Natural killer cell treated with Interleukin-12 subunit alpha and Interleukin-12 subunit beta and Interleukin-15 and Interleukin-18, amount 100 ng/mL, for 72 hours (primary cell): ENCODE measurements around the gene ACAP1. TPM values are rescaled to one million over a fixed set of nuclear protein-coding genes. Genes with fewer than 3 reads are reported as not detected.
A peak's percentile ranks its signal among the peaks of the same experiment; 100 is the strongest.

Experiments used
- ATAC-seq, 2 donors: fragments of 150-1000 bp; cut with Tn5 transposase in 1 of 2; sonication (Bioruptor Pico), chemical (Tn5 transposase) in 1 of 2; 2 replicates each; pipeline ENCODE4 v1.10.0; 2021
- DNase-seq: peaks from one replicate; pipeline ENCODE4 v3.0.0; 2022; ENCODE audit warnings: low spot score
- H3K27ac Mint-ChIP-seq, 2 donors: 1 replicate in 1 of 2; 2 replicates in 1 of 2; pipeline ENCODE4 v1.8.0; 2022; ENCODE audit warnings: mixed read lengths in 2 of 2, mild to moderate bottlenecking in 1 of 2, moderate library complexity in 1 of 2
- H3K27me3 Mint-ChIP-seq, 2 donors: 1 replicate in 1 of 2; 2 replicates in 1 of 2; pipeline ENCODE4 v1.8.0; 2022; ENCODE audit warnings: mixed read lengths in 2 of 2
- H3K36me3 Mint-ChIP-seq: one replicate; pipeline ENCODE4 v1.8.0; 2022; ENCODE audit warnings: mixed read lengths
- H3K4me1 Mint-ChIP-seq, 2 donors: 1 replicate in 1 of 2; 2 replicates in 1 of 2; pipeline ENCODE4 v1.8.0; 2022; ENCODE audit warnings: low read depth in 2 of 2, mixed read lengths in 2 of 2, mild to moderate bottlenecking in 1 of 2
- H3K4me3 Mint-ChIP-seq: one replicate; pipeline ENCODE4 v1.8.0; 2022; ENCODE audit warnings: mixed read lengths
- H3K9me3 Mint-ChIP-seq: 2 replicates; pipeline ENCODE4 v1.8.0; 2022; ENCODE audit warnings: mixed read lengths
- total RNA-seq, 2 donors: library from RNA; stranded (reverse); gene quantifications; one replicate each; pipeline ENCODE4 v1.2.3, GENCODE V29; 2022

Gene ACAP1
- total RNA-seq, 2 donors from 2014 or later: 240 to 419 TPM

- Mint-ChIP-seq H3K9me3 (no peaks in the 10 kb centered on the region), H3K27ac (peak within 1 kb of the TSS; percentile 85 to 97), H3K4me3 (peak within 1 kb of the TSS; percentile 94), H3K4me1 (peaks cover 48 to 55% of the 10 kb centered on the region in 2 donors), H3K36me3 (peaks cover 25% of the 10 kb centered on the region), H3K27me3 (no peaks in the 10 kb centered on the region)
- DNase-seq (peak; percentile 95), ATAC-seq (peak; percentile 90 to 94)
Measured at GRCh38 chr17:7314719-7315569, 21.4 kb upstream of the ACAP1 start, which contains the start of gene GPS2. TSS of gene GPS2 (minus strand) at chr17:7315360. CDS start at chr17:7315052, 308 bp downstream.

GRCh38 chr17:7315570-7316235 is 20.6 kb upstream of the ACAP1 start:
- peaks cover 17% of the 10 kb centered on the region for H3K36me3 Mint-ChIP-seq

GRCh38 chr17:7317161-7317803 is 19.0 kb upstream of the ACAP1 start:
- ATAC-seq: no peak
- H3K9me3 Mint-ChIP-seq: no peaks in the 10 kb centered on the region
- peaks cover 7% of the 10 kb centered on the region for H3K36me3 Mint-ChIP-seq
- DNase-seq: no peak
- H3K4me1 Mint-ChIP-seq: peaks cover 32 to 34% of the 10 kb centered on the region in 2 donors
- H3K27me3 Mint-ChIP-seq: no peaks in the 10 kb centered on the region
- peak overlapping the region in 1 of 2 donors; percentile 35 for H3K27ac Mint-ChIP-seq
- no peak overlapping the region for H3K4me3 Mint-ChIP-seq

More at GRCh38 chr17:7315570-7316235, 20.6 kb upstream of the ACAP1 start:
- Mint-ChIP-seq H3K9me3 (no peaks in the 10 kb centered on the region), H3K4me3 (peak overlapping the region; percentile 94), H3K4me1 (peaks cover 41 to 47% of the 10 kb centered on the region in 2 donors), H3K27ac (peak overlapping the region; percentile 85 to 97), H3K27me3 (no peaks in the 10 kb centered on the region)
- DNase-seq (no peak), ATAC-seq (no peak)

GRCh38 chr17:7318121-7318860 is 18.0 kb upstream of the ACAP1 start:
- DNase-seq: no peak
- Mint-ChIP-seq H3K27ac (peak overlapping the region in 1 of 2 donors; percentile 67), H3K36me3 (peaks cover 7% of the 10 kb centered on the region), H3K27me3 (no peaks in the 10 kb centered on the region), H3K4me3 (no peak overlapping the region), H3K9me3 (no peaks in the 10 kb centered on the region), H3K4me1 (peaks cover 23 to 24% of the 10 kb centered on the region in 2 donors)
- ATAC-seq: no peak

- Mint-ChIP-seq H3K27me3 (no peaks in the 10 kb centered on the region), H3K4me3 (no peak overlapping the region), H3K36me3 (no peaks in the 10 kb centered on the region), H3K27ac (no peak overlapping the region), H3K4me1 (peaks cover 2 to 8% of the 10 kb centered on the region in 2 donors), H3K9me3 (no peaks in the 10 kb centered on the region)
- no peak for DNase-seq
- ATAC-seq: no peak
Measured at GRCh38 chr17:7321466-7321865, 14.9 kb upstream of the ACAP1 start.

DNA sequence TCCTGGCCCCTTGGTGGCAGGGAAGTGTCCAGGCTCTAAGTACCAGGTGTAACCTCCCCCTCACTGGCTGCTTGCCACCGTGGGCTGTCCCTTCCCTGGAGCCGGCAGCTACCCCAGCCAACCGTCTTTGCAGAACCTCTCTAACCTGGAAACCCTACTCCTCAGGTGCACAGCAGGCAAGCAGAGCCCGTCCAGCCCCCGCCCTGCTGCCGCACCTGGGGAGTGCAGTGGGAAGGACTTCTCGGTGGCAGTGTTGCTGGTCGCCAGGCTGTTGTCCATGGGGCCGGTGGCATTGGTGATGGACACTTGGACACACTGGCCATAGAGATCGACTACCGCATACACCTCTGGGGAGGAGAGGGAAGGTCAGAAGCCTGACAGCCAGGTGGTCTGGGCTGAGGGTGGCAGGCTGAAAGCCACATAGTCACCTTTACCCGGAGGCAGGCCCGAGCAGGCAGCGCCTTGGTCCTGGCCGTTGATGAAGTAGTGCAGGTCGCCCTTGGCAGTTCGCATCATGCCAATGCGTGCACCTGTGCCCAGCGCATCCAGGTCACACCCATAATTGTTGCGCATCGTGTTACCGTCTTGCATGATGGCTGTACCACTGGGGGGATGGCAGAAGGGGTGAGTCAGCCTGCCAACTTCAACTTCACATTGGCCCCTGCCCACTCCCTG is 13.7 kb upstream of the ACAP1 start:
- no peak for ATAC-seq

DNA sequence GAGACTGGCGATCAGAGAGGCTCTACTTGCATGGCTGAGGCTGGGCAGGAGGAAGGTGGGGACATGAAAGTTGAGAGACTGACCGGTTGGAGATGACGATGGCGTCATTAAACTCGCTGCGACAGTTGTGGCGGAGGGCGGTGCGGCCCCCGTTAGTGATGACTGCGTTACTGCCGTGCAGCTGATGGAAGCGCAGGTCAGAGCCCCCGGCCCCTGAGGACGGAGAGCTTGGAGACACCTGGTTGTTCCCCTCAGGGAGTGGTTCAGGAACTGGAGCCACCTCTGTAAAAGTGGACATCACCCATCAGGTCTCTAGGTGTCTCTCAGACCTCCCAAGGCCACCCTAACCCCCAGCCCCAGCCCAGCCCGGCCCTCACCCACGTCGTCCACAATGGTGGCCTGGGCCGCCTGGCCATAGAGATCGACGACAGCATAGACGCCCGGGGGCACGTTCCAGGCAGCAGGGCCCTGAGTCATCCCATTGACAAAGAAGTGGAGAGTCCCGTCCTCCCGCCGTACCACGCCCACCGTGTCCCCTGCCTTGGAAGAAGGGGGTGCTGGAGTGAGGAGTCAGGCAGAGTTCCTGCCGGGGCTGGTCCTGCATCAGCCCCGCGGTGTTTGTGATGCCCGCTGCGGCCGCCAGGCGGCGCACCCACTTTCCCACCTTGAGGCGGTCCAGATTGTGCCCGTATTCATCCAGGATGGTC is 12.4 kb upstream of the ACAP1 start:
- peaks cover 13 to 20% of the 10 kb centered on the region in 2 donors for H3K4me1 Mint-ChIP-seq
- no peaks in the 10 kb centered on the region for H3K9me3 Mint-ChIP-seq
- no peak overlapping the region for H3K27ac Mint-ChIP-seq
- peak in 1 of 2 donors; percentile 61 for ATAC-seq
- H3K4me3 Mint-ChIP-seq: no peak overlapping the region
- no peaks in the 10 kb centered on the region for H3K36me3 Mint-ChIP-seq
- no peaks in the 10 kb centered on the region for H3K27me3 Mint-ChIP-seq
- DNase-seq: peak; percentile 73

More for the DNA sequence above, 13.7 kb upstream of the ACAP1 start:
- no peaks in the 10 kb centered on the region for H3K36me3 Mint-ChIP-seq
- no peak for DNase-seq
- no peak overlapping the region for H3K4me3 Mint-ChIP-seq
- peaks cover 1 to 12% of the 10 kb centered on the region in 2 donors for H3K4me1 Mint-ChIP-seq
- H3K27ac Mint-ChIP-seq: no peak overlapping the region
- H3K9me3 Mint-ChIP-seq: no peaks in the 10 kb centered on the region
- no peaks in the 10 kb centered on the region for H3K27me3 Mint-ChIP-seq

DNA sequence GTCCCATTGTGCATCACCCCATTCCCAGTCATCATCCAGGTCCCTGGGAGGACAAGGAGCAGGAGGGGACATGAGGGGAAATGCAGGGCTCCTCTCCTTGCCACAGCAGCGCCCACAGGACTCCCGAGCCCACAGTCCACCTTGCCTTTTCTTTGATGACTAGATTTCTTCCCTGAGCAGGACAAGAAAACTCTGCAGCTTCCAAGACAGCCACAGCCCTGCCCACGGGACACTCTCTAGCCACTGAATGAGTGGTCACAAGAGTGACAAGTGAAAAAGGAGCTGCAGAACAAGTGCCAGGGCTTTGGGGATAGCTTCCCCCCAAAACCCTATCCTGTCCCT is 11.9 kb upstream of the ACAP1 start:
- DNase-seq: no peak
- Mint-ChIP-seq H3K4me1 (peaks cover 14 to 20% of the 10 kb centered on the region in 2 donors), H3K27ac (no peak overlapping the region), H3K4me3 (no peak overlapping the region), H3K27me3 (no peaks in the 10 kb centered on the region), H3K9me3 (no peaks in the 10 kb centered on the region), H3K36me3 (no peaks in the 10 kb centered on the region)
- ATAC-seq: no peak

DNA sequence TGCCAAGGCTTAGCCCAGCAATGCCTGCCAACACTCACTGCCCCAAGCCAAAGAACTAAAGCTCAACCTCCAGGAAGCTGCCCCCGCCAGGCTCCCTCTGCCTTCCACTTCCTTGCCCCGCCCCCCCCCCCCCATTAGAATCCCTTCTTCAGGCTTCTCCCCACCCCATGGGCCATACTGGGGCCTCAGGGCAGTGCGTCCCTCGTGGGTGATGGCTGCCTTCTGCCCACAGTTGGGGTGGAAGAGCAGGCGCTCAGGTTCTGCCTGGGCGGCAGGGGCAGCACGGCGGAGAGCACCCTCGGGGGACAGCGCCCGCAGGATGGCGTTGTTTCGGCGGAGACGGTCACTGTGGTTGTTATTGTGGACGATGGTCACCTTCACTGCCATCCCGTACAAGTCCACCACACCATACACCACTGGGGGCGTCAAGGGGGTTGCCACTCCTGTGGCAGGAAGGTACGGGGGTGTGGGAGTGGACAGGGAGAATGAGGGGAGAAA is 11.2 kb upstream of the ACAP1 start:
- ATAC-seq (no peak), DNase-seq (no peak)
- no peaks in the 10 kb centered on the region for H3K9me3 Mint-ChIP-seq
- H3K4me1 Mint-ChIP-seq: peaks cover 21 to 25% of the 10 kb centered on the region in 2 donors
- H3K27me3 Mint-ChIP-seq: no peaks in the 10 kb centered on the region
- no peaks in the 10 kb centered on the region for H3K36me3 Mint-ChIP-seq
- no peak overlapping the region for H3K27ac Mint-ChIP-seq
- H3K4me3 Mint-ChIP-seq: no peak overlapping the region

DNA sequence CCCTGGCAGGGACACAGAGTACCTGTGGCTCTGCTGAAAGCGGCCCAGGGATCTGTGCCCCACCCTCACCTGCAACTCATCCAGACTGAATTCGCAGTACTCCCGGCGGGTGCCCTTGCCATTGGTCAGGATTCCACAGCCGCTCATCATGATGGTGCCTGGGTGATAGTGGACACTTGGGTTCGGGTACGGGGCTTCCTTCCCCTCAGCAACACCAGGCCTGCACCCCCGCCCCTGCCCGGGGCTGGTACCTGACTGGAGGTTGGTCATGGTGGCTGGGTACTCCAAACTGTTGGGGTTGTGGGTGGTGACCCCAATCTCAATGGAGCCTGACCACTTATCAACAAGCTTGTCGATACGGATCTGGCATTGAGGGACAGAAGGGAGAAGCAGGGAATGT is 10.1 kb upstream of the ACAP1 start:
- no peak overlapping the region for H3K27ac Mint-ChIP-seq
- no peak overlapping the region for H3K4me3 Mint-ChIP-seq
- no peak for ATAC-seq
- H3K27me3 Mint-ChIP-seq: no peaks in the 10 kb centered on the region
- H3K36me3 Mint-ChIP-seq: no peaks in the 10 kb centered on the region
- DNase-seq: no peak
- H3K4me1 Mint-ChIP-seq: peaks cover 23 to 25% of the 10 kb centered on the region in 2 donors
- H3K9me3 Mint-ChIP-seq: no peaks in the 10 kb centered on the region

DNA sequence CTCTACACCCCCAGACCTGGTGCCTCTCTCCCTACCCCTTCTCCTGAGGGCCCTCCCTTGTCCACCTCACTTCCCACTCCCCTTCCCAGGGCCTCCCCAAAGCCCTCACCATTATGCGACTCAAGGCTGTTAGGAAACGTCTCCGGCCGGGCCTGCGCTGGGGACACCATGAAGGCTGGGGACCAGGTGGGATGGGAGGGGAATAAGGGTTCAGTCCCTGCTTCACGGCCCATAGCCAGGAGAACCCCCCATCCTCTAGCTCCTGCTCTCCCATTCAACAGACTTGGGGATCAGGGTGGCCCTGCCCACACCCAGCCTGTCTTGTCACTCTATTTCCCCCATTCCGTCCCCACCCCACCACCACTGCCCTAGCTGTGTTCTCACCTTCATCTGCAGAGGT is 9.3 kb upstream of the ACAP1 start:
- Mint-ChIP-seq H3K4me1 (peaks cover 22 to 23% of the 10 kb centered on the region in 2 donors), H3K9me3 (no peaks in the 10 kb centered on the region), H3K36me3 (no peaks in the 10 kb centered on the region), H3K27ac (no peak overlapping the region), H3K27me3 (no peaks in the 10 kb centered on the region), H3K4me3 (no peak overlapping the region)
- ATAC-seq: no peak
- DNase-seq: no peak

DNA sequence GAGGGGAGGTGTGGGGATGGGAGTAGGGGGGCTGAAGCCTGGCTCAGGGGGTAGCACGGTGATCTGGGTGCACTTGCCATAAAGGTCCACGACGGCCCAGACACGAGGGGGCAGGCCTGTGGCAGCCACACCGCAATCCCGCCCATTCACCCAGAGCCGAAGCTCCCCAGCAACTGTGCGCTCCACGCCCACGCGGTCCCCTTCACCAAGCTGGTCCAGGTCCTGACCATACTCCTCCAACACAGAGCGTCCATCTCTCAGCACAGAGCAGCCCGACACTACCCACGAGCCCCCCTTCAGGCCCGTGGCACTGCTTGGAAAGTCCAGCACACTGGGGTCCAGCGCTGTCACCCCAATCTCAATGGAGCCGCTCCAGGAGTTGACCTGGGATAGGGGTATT is 8.8 kb upstream of the ACAP1 start:
- H3K36me3 Mint-ChIP-seq: no peaks in the 10 kb centered on the region
- peak overlapping the region; percentile 95 to 98 for H3K27ac Mint-ChIP-seq
- H3K4me1 Mint-ChIP-seq: peaks cover 24 to 26% of the 10 kb centered on the region in 2 donors
- H3K27me3 Mint-ChIP-seq: no peaks in the 10 kb centered on the region
- DNase-seq: no peak
- no peaks in the 10 kb centered on the region for H3K9me3 Mint-ChIP-seq
- no peak for ATAC-seq
- peak overlapping the region; percentile 96 for H3K4me3 Mint-ChIP-seq
